GM12892 (cell line): ENCODE measurements around the gene LCE1F. TPM values are rescaled to one million over a fixed set of nuclear protein-coding genes. Genes with fewer than 3 reads are reported as not detected.

Experiments used
- DNase-seq: peaks from one replicate; pipeline ENCODE4 v3.0.0; 2011; ENCODE audit not compliant: insufficient read length
- FAIRE-seq: peaks from 2 replicates; lab custom pipeline; 2011; peaks lifted over from hg19 to GRCh38; lab: Jason Lieb, UNC
- POLR2A ChIP-seq: IDR thresholded peaks from 2 replicates; pipeline ENCODE4 v1.6.1; 2011; ENCODE audit warnings: low read depth, low read length, control low read depth
- POLR2AphosphoS5 ChIP-seq: IDR thresholded peaks from 2 replicates; pipeline ENCODE4 v1.6.1; 2011; ENCODE audit warnings: low read depth, low read length, control low read depth
- TAF1 ChIP-seq: IDR thresholded peaks from 2 replicates; pipeline ENCODE4 v1.6.1; 2011; ENCODE audit warnings: low read depth, mild to moderate bottlenecking, control low read depth, low read length, borderline replicate concordance
- polyA plus RNA-seq: library from polyadenylated mRNA; unstranded; fragments of >200 nt; gene quantifications from one replicate; pipeline ENCODE4 v1.2.1, GENCODE V29; 2012; ENCODE audit warnings: missing spikeins, inconsistent platforms; ENCODE audit not compliant: missing spikeins

The LCE1F gene, protein sequence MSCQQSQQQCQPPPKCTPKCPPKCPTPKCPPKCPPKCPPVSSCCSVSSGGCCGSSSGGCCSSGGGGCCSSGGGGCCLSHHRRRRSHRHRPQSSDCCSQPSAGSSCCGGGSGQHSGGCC
- polyA plus RNA-seq: not detected

DNA sequence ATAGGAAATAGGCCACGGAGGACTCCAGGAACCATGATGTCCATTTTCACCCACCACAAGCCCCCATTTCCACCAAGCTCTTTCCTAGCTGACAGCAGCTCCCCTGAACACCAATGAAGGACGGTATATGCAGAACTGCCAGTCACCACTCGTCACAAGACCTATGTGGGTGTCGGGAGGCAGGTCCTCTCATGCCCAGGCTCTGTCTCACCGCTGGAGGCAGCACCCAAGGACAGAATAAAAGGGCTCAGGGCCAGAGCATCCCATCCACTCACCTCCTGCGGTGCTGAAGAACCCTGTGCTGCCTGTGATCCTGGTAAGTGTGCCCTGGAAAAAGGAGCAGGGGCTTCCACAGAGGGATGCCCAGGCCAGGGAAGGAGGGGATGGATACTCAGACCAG, at the start of gene LCE1F:
TSS of gene LCE1F (plus strand) at position 266 of the 400 bp plus-strand sequence. CDS start 1,232 bp downstream, outside the sequence.
- DNase-seq: no peak
- FAIRE-seq: no peak

DNA sequence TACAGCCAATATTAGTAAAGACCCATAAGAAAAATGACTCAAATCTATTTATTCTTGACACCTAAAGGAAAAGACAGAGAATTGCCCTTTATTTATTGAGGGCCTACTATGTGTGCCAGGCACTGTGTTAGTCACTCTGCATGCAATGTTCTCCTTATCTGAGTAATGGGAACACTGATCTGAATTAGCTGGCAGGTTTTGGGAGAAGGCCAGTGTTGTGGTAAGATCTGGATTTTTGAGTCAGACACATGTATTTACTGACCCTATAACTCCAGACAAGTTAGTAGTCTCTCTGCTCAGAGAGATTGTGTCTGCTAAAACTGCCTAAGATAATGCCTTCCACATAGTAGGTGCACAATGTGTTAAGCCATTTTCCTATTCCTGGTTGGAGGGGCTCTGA, 49.7 kb upstream of the LCE1F start:
- FAIRE-seq: no peak

More for the DNA sequence above, at the start of gene LCE1F:
- TF ChIP-seq POLR2AphosphoS5 (no peak), POLR2A (no peak), TAF1 (no peak)

DNA sequence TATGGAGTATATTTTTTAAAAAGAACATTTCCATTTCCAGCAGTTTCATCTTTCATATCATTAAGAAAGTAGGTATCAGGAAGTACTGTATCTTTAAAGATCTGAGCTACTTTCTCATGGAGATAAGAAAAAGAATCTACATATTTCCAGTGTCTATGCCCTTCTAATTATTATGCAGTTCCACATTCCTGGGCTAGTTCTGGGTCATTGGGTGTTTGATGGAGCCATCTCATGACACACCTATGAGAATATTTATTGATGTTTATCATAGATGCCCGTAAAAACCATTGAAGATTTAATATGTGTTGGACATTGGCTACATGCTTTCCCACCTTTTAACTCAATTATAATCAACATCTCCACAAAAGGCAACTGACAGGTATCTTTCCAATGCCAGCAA, 46.0 kb upstream of the LCE1F start:
- FAIRE-seq (no peak), DNase-seq (no peak)
- TF ChIP-seq TAF1 (no peak), POLR2AphosphoS5 (no peak)

More for the DNA sequence above, 49.7 kb upstream of the LCE1F start:
- no peak for DNase-seq
- TF ChIP-seq POLR2A: no peak
- no peak for TF ChIP-seq TAF1
- TF ChIP-seq POLR2AphosphoS5: no peak

DNA sequence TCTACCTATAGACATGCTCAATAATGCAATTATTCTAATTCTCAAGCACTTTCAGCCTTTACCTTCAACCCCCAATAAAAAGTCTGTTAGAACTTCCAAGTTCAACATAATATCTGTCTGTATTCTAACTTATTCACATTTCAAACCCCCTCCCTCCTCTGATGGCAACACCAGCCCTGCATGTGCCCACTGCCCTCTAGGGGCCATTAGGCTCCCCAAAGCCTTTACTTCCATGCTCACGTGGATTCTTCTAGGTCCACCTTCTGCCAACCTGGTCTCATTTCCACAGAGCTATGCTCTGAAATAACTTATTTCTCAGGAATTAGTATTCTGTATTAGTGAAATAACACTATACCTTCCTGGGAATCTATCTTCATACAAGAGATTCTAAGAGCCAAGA, 39.3 kb upstream of the LCE1F start:
- FAIRE-seq (no peak), DNase-seq (no peak)
- TF ChIP-seq TAF1: no peak

DNA sequence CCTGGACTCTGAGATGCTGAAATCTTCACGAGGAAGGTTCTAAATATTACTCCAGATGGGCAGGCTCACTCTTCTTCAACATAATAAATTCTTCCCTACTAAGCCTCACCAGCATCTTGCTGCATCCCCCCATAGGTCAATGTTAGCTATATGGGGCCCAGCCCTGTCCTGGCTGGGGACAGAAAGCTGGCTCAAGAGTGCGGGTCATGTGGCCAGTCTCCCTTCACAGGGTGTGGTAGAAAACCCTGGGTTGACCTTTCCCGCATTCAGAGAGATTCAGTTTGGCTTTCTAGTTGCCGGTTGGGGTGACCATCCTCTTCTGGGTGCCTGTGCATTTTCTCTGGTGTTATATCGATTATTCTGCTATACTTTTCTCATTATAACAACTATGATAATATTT, 36.9 kb upstream of the LCE1F start:
- FAIRE-seq (no peak), DNase-seq (no peak)
- TF ChIP-seq POLR2AphosphoS5 (no peak), POLR2A (no peak), TAF1 (no peak)

DNA sequence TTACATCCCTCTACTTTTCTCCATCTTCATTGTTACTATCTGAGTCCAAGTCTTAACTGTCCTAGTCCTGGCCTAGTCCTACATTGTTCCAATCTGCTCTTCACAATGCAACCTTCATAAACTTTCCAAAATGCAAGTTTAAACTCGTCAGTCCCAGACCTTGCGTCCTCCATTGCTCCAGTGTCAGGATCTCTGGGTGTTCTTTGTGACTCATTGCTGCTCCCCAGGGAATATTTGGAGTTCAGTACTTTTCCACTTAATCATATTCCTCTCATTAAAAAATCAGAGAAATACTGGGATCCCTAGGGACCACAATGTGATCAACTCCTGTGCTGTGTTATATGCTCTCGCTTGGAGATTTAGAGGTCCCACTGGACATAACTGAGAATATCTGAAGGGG, 35.1 kb upstream of the LCE1F start:
- FAIRE-seq: no peak
- DNase-seq: no peak
- TF ChIP-seq POLR2A (no peak), TAF1 (no peak), POLR2AphosphoS5 (no peak)

DNA sequence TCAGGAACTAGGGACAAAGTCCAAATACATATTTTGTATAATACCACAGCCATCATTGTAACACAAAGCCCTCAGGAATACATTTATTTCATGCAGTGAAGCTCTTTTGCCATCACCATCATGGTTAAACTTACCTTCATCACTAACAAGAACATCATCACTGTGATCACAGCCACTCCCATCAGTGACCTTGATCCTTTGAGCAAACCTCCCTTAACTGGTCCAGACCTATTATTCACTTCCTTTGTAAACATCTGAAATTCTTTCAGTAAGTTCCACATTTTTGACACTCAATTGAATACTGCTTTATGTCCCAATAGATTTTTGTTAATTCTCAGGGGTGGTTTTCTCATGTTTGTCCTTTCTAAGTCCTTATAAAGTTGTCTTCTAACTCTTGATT, 33.3 kb upstream of the LCE1F start:
- DNase-seq (no peak), FAIRE-seq (no peak)
- no peak for TF ChIP-seq TAF1
- no peak for TF ChIP-seq POLR2A

DNA sequence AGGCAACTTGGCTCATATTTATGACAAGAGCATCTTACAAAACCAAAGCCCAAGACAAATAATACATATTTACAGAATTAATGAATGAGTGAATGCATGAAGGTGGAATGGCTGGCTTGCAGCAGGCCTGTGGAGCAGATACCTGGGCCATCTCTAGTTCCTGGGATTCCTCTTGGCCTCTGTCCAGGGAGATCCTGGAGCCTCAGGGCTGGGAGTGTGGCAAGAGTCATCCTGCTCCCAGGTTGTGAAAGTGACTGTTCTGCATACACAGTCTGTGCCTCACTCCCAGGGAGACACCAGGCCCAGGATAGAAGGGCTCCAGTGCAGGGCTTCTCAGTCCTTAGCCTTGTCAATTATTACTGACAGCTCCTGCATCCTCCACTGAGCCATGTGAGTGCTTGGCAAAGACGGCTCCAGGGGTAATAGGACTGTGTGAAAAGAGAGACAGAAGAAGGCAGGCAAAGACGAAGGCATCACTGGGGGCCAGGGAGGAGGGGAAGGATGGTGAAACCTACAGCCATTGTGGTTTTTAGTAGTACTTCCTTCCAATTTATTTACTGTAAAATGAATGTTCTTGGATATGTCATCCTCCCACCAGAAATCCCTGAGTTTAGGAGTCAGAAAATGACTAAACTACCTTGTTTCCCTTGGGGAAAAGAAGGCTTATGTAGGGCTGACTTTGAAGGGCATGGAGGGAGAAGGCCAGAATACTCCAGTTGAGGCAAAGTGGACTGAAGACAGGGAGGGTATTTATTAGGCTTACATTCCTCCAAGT, 31.4 kb upstream of the LCE1F start:
- FAIRE-seq (no peak), DNase-seq (no peak)
- TF ChIP-seq TAF1 (no peak), POLR2AphosphoS5 (no peak), POLR2A (no peak)

DNA sequence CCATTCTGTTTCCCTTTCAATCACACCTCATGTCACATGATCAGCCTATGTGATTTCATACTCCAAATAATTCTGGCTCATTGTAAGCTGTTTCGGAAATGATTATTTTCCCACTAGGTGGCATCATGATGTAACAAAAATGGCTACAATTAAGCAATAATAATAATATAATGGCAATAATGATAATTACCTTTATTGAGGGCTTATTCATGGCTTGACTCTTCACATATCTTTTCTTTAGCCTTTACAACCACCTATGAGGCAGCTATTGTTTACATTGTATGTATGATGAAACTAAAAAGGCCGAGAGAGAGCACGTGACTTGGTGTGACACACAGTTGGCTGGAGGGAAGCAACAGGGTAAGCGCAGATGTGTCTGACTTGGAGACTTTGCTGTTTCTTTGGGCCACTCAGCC, 29.6 kb upstream of the LCE1F start:
- FAIRE-seq: no peak
- no peak for DNase-seq
- no peak for TF ChIP-seq TAF1
- no peak for TF ChIP-seq POLR2A
- TF ChIP-seq POLR2AphosphoS5: no peak

DNA sequence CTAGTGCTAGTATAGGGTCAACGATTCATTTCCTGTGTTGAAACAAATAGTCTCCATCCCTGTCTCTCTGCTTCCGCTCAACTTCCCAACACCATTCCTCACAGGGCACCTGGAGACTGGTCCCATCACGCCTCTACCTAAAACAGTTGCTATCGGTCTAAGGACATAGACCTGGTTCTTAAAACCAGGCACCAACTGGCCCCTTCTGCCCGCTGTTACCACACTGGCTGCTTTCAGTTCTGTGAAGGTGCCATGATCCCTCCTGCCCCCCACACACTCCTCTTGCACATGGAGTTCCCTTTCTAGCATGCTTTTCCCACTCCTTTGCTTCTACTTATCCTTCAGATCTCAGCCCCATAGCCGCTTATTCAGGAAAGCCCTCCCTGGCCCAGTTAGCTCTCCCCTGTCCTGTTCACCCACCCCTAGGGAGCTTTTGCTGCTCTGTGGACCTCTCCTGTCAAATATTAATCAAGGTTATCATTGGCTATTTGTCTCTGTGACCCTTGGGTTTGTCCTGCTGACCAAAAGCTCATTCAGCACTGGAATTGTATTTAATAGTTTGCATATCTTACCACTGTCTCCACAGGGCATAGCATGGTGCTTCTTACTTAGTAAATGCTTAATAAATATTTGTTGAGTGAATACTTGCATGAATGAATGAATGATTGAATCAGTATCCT, 29.0 kb upstream of the LCE1F start:
- no peak for FAIRE-seq
- TF ChIP-seq POLR2AphosphoS5 (no peak), POLR2A (no peak), TAF1 (no peak)
- no peak for DNase-seq

DNA sequence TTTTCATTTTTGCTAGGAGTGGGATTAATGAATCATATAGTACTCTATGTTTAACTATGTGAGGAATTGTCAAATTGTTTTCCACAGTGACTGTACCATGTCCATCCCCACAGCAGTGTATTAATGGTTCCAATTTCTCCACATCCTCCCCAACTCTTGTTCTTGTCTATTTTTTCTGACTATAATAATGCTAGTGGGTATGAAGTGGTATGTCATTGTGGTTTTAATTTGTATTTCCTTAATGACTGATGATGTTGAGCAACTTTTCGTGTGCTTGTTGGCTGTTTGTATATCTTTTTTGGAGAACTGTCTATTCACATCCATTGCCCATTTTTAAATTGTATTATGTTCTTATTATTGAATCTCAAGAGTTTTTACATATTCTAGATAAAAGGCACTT, 27.1 kb upstream of the LCE1F start:
- no peak for FAIRE-seq
- DNase-seq: no peak

DNA sequence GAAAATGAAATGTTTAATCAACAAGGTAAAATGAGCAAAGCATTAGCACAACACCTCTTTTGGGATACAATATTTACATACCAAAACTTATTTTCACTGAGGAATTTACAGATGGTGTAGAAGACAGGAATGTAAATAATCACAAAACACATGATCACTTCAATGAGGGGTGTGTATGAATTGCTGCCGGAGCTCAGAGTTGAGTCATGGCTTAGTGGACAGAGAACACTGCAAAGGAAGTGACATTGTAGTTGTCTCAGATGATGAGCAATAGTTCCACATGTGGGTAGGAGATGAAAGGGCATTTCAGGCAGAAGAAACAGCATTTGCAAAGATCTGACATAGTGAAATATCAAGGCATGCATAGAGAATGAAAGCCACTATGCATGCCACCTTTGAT, 22.7 kb upstream of the LCE1F start:
- TF ChIP-seq TAF1 (no peak), POLR2A (no peak), POLR2AphosphoS5 (no peak)
- FAIRE-seq (no peak), DNase-seq (no peak)

More for the DNA sequence above, 27.1 kb upstream of the LCE1F start:
- TF ChIP-seq TAF1: no peak
- no peak for TF ChIP-seq POLR2A
- no peak for TF ChIP-seq POLR2AphosphoS5
